H7 (cell line): ENCODE data around the gene MCTS1. TPM values are rescaled to one million over a fixed set of nuclear protein-coding genes. Genes with fewer than 3 reads are reported as not detected.
"Not testable (repeated sequence)": the region's sequence is repeated elsewhere in the genome, so short reads cannot be mapped to it uniquely, and the experiment has no call there.

Experiments used
- DNase-seq: peaks from one replicate; pipeline ENCODE4 v3.0.0; 2012
- H3K27me3 ChIP-seq: 2 replicates; pipeline ENCODE4 v1.6.0; 2011; ENCODE audit warnings: mild to moderate bottlenecking, low read length; ENCODE audit not compliant: control insufficient read depth, insufficient read depth
- H3K36me3 ChIP-seq: replicated peaks from 2 replicates; pipeline ENCODE4 v1.5.1; 2011; ENCODE audit warnings: low read length; ENCODE audit not compliant: control insufficient read depth, insufficient read depth
- H3K4me3 ChIP-seq: 2 replicates; pipeline ENCODE4 v1.5.1; 2011; ENCODE audit warnings: low read depth, mild to moderate bottlenecking, control low read depth, low read length, moderate library complexity; ENCODE audit not compliant: insufficient read depth
- total RNA-seq: library from RNA; depleted of rRNA; stranded (reverse); fragments of >200 nt; shearing (Covaris generic); gene quantifications from 2 replicates; pipeline ENCODE4 v1.2.3, GENCODE V29; 2014

The MCTS1 gene
- total RNA-seq, 1 experiment from 2014 or later: 33.6 TPM

DNA sequence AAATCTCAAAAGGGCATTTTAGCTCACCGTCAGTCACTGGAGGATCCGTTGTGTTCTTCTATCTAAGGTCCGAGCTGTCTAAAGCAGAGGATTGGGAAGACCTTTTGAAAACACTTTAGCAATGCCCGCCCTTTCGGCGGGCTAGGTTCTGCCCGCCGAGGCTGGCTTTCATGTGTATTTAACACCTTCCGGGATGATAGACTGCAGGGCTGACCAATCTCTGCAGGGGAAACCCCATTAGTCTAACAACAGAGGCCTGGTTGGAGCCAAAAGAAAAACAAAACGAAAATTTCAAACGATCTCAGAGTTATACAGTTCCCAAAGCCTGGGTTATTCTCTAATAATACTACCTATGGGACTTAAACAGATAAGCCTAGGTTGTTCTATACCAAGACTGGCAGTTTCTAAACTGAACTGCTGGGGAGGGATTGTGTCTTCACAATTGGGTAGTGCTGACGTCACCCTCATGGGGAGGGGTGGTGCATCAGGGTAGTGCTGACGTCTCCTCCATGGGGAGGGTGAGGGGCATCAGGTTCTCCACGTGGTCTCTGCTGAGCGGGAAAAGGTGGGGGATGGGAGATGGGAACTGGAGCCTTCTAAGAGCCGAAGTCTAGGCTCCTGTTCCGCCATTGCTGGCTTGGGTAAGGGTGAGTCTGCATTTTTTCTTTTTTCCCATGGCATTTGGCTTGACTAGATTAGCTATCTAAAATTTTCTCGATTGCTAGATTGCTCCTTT lies 28.4 kb upstream of the MCTS1 start:
- Histone ChIP-seq H3K27me3 (no peaks in the 10 kb centered on the region), H3K4me3 (no peak overlapping the region), H3K36me3 (no peaks in the 10 kb centered on the region)
- DNase-seq: no peak

DNA sequence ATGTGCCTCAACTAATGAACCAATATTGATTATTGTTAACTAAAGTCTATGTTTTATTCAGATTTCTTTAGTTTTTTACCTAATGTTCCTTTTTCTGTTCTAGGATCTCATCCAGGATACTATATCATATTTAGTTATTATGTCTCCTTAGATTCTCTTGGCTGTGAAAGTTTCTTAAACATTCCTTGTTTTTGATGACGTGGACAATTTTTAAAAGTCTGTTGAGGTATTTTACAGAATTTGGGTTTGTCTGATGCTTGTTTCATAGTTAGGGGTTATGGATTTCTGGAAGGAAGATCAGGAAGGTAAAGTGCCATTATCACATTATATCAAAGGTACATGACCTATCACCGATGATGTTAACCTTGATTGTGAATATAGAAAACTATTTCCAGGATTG lies 18.2 kb upstream of the MCTS1 start:
- DNase-seq: no peak
- Histone ChIP-seq H3K36me3 (no peaks in the 10 kb centered on the region), H3K27me3 (no peaks in the 10 kb centered on the region), H3K4me3 (no peak overlapping the region)

DNA sequence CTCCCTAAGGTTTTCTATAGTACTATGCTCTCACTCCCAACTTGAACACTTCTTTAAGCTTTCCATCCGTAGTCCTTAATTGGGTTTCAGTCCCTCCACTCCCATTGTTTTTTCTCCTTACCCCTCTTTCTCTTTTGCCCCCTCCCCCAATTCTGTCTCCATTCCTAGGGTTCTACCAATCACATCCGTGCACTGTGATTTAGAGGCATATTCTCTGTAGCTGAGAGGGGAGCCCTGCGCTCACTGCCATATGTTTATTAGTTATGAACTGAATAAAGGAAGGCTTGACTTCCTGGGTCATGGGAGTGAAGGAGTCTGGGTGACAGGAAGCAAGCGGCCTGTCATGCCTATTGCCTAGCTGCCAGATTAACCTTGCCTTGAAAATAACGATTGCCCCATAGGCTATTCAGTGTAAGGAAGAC lies 471 bp downstream of the MCTS1 start:
- DNase-seq: no peak
- no peaks in the 10 kb centered on the region for H3K36me3 ChIP-seq

DNA sequence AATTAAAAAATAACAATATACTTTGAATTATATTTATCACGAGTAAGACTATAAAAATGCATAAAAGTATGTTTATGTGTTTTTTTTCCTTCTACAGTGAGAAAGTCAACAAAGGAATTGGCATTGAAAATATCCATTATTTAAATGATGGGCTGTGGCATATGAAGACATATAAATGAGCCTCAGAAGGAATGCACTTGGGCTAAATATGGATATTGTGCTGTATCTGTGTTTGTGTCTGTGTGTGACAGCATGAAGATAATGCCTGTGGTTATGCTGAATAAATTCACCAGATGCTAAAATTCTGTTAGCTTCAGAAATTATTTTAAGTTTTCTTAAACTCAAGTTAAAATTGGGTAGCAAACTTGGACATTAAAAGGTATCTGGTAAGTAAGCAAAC lies 8.2 kb downstream of the MCTS1 start:
- DNase-seq: no peak
- H3K36me3 ChIP-seq: no peaks in the 10 kb centered on the region
- no peaks in the 10 kb centered on the region for H3K27me3 ChIP-seq
- H3K4me3 ChIP-seq: no peak overlapping the region

More for the DNA sequence above, 471 bp downstream of the MCTS1 start:
- H3K4me3 ChIP-seq: peak overlapping the region; percentile 48
- no peaks in the 10 kb centered on the region for H3K27me3 ChIP-seq

DNA sequence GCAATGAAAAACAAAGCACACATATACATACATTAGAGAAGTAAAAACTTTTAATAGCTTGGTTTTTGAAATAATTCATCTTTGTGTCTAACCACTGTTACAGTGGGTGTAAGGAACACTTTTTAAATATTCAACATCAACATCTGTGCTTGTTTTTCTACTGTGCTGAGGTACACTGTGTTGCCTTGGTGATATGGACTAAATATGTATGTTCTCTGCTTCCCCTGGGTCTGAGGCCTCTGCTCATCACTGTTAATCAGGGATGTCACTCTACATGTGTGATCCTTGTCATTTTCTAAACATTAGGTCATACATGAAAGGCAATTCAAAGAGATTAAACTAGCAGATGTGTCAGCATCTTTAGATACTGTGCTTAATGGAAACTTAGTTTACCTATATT lies 10.9 kb downstream of the MCTS1 start:
- no peaks in the 10 kb centered on the region for H3K27me3 ChIP-seq
- H3K36me3 ChIP-seq: no peaks in the 10 kb centered on the region
- H3K4me3 ChIP-seq: no peak overlapping the region
- DNase-seq: no peak

DNA sequence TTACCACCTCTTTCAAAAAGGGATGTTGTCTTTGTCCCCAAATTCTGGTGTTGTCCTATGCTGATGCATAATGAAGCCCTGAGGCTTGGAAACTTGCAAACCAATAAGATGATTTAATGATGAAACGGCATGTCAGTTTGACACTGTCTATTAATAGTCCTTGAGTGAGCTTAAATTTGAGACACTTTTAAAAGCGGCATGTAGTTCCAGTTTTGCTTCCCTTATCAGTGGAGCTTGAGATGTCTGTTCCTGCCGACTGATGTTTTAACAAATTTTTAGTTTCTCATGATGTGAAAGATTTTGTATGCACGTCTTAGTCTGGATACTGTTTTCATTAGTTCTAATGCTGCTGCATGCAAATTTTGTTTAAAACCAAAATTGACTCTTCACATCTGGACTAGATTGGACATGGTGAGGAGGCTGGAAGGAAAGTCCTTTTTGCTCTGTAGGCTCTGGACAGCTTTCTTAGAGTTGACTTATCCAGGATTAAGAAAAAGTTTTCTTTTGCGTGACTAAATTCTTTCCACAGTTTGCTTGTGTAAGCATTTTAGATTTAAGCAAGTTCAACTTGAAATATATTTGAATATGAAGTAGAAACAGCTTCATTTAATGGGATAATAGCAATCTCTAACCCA lies 14.2 kb downstream of the MCTS1 start:
- no peaks in the 10 kb centered on the region for H3K36me3 ChIP-seq
- no peaks in the 10 kb centered on the region for H3K27me3 ChIP-seq
- no peak overlapping the region for H3K4me3 ChIP-seq
- DNase-seq: no peak

DNA sequence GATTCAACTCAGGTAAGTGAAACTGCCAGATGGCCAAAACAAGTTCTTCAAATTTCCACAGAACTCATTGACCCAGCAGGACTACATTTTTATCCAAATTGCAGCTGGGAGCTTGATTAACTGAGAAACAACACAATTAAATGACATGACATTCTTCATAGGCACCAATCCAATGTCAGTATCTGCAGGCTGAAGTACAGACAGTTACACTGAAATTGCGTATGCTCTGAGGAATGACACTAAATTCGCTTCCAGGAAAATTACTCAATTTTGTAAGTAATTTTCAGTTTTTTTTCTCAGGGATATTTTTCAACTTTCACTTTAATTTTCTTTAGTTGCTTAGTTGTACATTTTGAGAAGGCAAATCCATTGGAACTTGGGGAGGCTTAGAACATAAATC lies 21.5 kb downstream of the MCTS1 start:
- Histone ChIP-seq H3K4me3 (no peak overlapping the region), H3K27me3 (no peaks in the 10 kb centered on the region), H3K36me3 (no peaks in the 10 kb centered on the region)
- DNase-seq: no peak

DNA sequence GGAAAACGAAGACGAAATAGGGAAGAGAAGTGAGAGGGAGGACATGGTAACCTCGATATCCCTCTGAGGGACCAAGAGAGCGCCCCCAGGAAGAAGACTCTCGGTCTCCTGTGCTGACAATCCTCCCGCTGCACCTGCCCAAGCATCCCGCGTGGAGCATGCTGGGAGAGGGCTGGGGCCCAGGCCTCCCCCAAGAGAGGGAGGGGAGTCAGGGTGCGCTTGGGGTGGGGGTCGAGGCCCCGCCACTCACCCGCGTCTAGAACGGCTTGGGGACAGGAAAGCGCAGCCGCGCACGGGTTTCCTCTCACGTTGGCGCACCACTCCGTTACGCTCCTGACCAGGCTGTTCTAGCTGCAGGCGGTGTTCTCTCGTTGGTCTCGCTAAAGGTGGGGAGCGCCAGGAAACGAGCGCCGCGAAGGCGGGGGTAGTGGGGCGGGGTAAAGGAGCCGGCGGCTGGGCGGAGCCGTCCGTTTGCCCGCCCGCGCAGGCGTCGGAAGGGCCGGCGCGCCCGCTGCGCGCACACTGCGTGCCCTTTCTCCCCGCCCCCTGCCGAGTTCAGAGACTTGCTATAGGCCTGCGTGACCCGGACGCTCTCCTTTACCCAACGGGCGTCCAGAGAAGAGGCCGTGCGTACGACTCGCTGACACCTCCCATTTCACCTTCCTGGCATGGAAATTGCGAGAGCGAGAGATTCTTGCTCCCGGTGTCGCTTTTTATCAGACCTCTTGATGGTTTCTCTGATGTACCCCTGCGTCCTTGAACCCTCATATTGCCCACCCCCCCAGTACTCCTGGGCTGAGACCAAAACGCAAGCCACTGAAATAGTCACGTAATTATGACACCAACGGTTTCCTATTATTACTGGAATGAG lies 26.0 kb downstream of the MCTS1 start, which contains the start of gene C1GALT1C1:
Gene C1GALT1C1 (minus strand): TSS at position 388 of the 871 bp plus-strand sequence. CDS start 2,888 bp downstream, outside the sequence.
- Histone ChIP-seq H3K27me3 (no peaks in the 10 kb centered on the region), H3K36me3 (no peaks in the 10 kb centered on the region), H3K4me3 (peak within 1 kb of the TSS; percentile 57)

DNA sequence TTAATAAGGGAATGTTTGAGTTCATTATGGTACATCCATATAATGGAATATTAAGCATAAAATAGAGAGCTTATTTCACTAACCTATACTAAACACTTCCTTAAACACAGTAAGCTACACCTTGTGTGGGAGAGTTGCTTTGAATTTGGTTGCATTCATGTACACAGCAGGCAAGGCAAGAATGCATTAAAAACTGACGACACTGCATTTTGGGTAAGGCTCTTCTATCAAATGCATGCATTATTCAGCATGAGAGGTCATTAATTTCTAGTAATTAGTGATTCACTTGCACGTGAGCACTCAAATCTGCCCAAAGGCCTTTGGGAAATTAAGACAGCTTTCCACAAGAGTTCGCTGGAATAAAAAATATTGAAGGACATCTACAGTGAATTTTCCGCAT lies 34.7 kb downstream of the MCTS1 start:
- H3K4me3 ChIP-seq: no peak overlapping the region

More for the DNA sequence above, 26.0 kb downstream of the MCTS1 start, which contains the start of gene C1GALT1C1:
- peak; percentile 86 for DNase-seq

DNA sequence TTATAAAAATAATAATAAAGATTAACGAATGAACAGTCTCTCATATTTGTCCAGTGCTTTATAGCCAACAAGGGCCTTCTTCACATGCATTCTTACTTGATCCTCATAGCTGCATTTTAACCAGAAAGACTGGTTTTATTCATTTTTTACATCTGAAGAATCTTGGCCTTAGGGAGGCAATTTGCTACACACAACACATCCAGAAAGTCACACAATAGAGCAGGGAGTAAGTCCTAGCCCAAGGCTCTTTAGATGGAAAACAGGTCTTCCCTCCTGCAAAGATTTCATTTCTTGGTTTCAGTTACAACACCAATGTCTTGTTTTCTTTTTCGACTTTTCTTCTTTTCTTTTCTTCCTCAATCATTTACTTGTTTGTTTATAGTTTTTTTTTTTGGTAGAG lies 39.0 kb downstream of the MCTS1 start:
- Histone ChIP-seq H3K4me3 (no peak overlapping the region), H3K27me3 (no peaks in the 10 kb centered on the region), H3K36me3 (no peaks in the 10 kb centered on the region)
- no peak for DNase-seq

More for the DNA sequence above, 34.7 kb downstream of the MCTS1 start:
- DNase-seq: no peak
- Histone ChIP-seq H3K27me3 (no peaks in the 10 kb centered on the region), H3K36me3 (no peaks in the 10 kb centered on the region)

DNA sequence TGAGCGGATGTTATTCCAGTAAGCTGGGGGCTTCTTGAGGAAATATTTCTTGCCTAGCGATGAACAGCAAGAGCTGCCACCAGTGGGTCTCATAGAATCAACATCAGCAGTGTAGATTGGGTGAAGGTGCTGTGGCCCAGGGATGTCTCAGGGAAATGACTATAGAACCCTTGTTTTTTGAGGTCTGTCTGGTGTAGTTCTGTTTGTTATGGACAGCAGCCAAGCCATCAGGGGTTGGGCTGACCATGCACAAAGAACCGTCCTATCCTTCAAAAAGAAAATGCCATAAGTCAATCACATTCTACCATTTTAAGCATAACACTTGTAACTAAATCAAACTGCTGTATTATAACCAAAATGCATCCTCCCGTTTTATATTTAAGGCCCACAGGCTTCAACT lies 43.2 kb downstream of the MCTS1 start:
- Histone ChIP-seq H3K27me3 (no peaks in the 10 kb centered on the region), H3K36me3 (no peaks in the 10 kb centered on the region), H3K4me3 (no peak overlapping the region)
- DNase-seq: no peak

DNA sequence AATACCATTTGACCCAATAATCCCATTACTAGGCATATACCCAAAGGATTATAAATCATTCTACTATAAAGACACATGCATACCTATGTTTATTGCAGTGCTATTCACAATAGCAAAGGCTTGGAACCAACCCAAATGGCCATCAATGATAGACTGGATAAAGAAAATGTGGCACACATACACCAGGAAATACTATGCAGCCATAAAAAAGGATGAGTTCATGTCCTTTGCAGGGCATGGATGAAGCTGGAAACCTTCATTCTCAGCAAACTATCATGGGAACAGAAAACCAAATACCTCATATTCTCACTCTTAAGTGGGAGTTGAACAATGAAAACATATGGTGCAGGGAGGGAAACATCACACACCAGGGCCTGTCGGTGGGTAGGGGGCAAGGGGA lies 48.4 kb downstream of the MCTS1 start:
- not testable (repeated sequence) for H3K36me3 ChIP-seq, H3K27me3 ChIP-seq, DNase-seq, H3K4me3 ChIP-seq

DNA sequence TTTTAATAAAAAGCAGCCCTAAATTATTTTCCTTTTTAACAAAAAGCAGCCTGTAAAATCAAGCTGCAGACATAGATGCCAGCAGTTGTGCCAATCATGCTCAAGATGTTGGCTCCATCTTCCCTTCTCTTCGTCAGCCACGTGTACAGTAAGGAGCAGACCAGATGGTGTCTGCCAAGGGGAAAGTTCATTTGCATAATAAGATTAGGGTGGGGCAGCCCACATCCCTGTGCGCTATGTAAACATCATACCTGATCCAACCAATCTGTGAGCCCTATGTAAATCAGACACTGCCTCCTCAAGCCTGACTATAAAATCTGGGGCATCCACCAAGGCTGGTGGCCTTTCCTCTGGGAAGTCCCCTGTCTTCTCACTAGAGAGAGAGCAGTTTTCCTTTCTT lies 49.1 kb downstream of the MCTS1 start:
- Histone ChIP-seq H3K36me3 (no peaks in the 10 kb centered on the region), H3K4me3 (no peak overlapping the region), H3K27me3 (no peaks in the 10 kb centered on the region)
- DNase-seq: no peak

DNA sequence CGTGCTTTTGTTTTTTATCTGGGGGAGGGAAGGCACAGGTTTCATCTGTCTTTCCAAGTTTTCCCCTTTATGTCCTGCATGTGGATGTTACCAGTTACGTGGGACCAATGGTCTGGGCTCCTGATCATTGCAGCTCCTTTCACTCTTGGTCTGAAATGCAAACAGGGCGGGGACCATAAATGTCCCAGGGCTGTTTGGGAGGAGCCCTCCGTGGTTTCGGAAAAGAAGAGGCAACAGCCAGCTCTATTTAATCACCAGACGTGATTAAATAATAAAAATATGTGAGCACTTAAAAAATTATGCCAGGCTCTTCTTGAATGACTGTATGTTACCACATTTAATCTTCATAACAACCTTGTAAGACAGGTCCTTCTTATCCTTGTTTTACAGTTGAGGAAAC lies 56.7 kb downstream of the MCTS1 start:
- DNase-seq: no peak
- Histone ChIP-seq H3K4me3 (no peak overlapping the region), H3K36me3 (no peaks in the 10 kb centered on the region), H3K27me3 (no peaks in the 10 kb centered on the region)
